Cardiac muscle cell (in vitro differentiated cells and primary cell): ENCODE results near the gene OR4K17. TPM values are rescaled to one million over a fixed set of nuclear protein-coding genes. Genes with fewer than 3 reads are reported as not detected.
"Not testable (repeated sequence)": the region's sequence is repeated elsewhere in the genome, so short reads cannot be mapped to it uniquely, and the experiment has no call there.

Experiments used
- DNase-seq, 2 donors: peaks; one replicate each; pipeline versions ENCODE4 v3.0.0 to v3.0.0-alpha.2; 2010 to 2017; ENCODE audit warnings: low read depth in 1 of 2, low spot score in 1 of 2
- H3K27ac ChIP-seq: fragments of 200-600 bp; sonication (generic); 2 replicates; pipeline ENCODE4 v1.5.1; 2016
- H3K27me3 ChIP-seq: fragments of 200-600 bp; sonication (generic); 2 replicates; pipeline ENCODE4 v1.6.0; 2016; ENCODE audit warnings: control low read depth
- H3K36me3 ChIP-seq: fragments of 200-600 bp; sonication (generic); 2 replicates; pipeline ENCODE4 v1.5.1; 2016; ENCODE audit warnings: control low read depth
- H3K4me1 ChIP-seq: fragments of 200-600 bp; sonication (generic); 2 replicates; pipeline ENCODE4 v1.8.1; 2017; ENCODE audit warnings: low read depth, mild to moderate bottlenecking, mixed run types
- H3K4me3 ChIP-seq: fragments of 200-600 bp; sonication (generic); 2 replicates; pipeline ENCODE4 v1.5.1; 2016; ENCODE audit warnings: mild to moderate bottlenecking
- H3K9me3 ChIP-seq: fragments of 200-600 bp; sonication (generic); 2 replicates; pipeline ENCODE4 v1.5.1; 2017; ENCODE audit warnings: low read depth, mild to moderate bottlenecking, control low read depth
- polyA plus RNA-seq: library from polyadenylated mRNA; unstranded; fragments of >200 nt; fragmentation: Nextera tagmentation; extraction: Ambion mirVana; gene quantifications from 2 replicates; pipeline ENCODE4 v1.2.1, GENCODE V29; 2016
- total RNA-seq: library from RNA; depleted of rRNA; stranded (reverse); fragments of >200 nt; gene quantifications from 2 replicates; pipeline ENCODE4 v1.2.3, GENCODE V29; 2016
- TF ChIP-seq, protein P1 (sequence below): IDR thresholded peaks from 2 replicates; pipeline ENCODE4 v1.5.1; 2012; ENCODE audit warnings: low read depth, mild to moderate bottlenecking, low read length

The OR4K17 gene, protein sequence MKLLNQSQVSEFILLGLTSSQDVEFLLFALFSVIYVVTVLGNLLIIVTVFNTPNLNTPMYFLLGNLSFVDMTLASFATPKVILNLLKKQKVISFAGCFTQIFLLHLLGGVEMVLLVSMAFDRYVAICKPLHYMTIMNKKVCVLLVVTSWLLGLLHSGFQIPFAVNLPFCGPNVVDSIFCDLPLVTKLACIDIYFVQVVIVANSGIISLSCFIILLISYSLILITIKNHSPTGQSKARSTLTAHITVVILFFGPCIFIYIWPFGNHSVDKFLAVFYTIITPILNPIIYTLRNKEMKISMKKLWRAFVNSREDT
- total RNA-seq (not detected in 2 replicates), polyA plus RNA-seq (not detected in 2 replicates)

DNA sequence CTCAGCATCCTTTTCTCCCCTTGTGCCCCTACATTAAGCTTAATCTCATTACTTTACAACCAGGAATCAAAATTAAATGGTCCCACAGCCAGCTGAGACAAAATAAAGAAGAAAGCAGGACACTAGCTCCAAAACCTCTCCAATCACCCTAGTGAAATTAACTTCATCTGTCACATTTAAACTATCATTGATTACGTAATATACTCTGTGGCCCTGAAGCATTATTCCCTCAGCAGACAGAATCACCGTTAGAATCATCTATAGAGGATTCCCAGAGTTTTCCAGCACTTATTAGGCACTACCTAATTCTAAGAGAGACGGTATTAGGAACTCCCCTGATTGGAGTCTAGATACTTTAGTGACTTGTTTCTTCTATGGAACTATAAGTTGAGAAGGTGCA is at the start of gene OR4K17:
OR4K17 (plus strand) TSS at position 302 of the 400 bp plus-strand sequence. CDS start 6,761 bp downstream, outside the sequence.
- Histone ChIP-seq H3K36me3 (no peaks in the 10 kb centered on the region), H3K27ac (no peak within 1 kb of the TSS), H3K9me3 (no peaks in the 10 kb centered on the region), H3K27me3 (no peaks in the 10 kb centered on the region), H3K4me3 (no peak within 1 kb of the TSS), H3K4me1 (no peaks in the 10 kb centered on the region)
- TF ChIP-seq, protein P1, sequence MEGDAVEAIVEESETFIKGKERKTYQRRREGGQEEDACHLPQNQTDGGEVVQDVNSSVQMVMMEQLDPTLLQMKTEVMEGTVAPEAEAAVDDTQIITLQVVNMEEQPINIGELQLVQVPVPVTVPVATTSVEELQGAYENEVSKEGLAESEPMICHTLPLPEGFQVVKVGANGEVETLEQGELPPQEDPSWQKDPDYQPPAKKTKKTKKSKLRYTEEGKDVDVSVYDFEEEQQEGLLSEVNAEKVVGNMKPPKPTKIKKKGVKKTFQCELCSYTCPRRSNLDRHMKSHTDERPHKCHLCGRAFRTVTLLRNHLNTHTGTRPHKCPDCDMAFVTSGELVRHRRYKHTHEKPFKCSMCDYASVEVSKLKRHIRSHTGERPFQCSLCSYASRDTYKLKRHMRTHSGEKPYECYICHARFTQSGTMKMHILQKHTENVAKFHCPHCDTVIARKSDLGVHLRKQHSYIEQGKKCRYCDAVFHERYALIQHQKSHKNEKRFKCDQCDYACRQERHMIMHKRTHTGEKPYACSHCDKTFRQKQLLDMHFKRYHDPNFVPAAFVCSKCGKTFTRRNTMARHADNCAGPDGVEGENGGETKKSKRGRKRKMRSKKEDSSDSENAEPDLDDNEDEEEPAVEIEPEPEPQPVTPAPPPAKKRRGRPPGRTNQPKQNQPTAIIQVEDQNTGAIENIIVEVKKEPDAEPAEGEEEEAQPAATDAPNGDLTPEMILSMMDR = no peak
- no peak for DNase-seq

DNA sequence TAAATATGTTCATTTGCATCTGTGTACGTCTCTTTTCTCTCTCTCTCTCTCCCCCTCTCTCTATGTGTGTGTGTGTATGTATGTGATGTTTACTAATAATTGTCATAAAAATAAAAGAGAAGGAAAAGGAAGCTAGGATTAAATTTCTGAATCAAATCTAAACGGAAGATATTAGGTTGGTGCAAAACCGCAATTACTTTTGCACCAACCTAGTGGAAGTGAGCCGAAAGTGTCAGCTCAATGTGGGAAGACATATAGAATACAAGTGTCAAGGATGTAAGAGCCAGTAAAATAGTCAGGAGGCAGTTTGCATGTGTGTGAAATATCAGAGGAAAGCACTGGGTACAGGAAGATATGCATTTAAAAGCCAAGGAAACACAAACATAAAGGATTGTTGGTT is 18.5 kb upstream of the OR4K17 start:
- Histone ChIP-seq H3K4me1 (no peaks in the 10 kb centered on the region), H3K4me3 (no peak overlapping the region), H3K36me3 (no peaks in the 10 kb centered on the region), H3K9me3 (no peaks in the 10 kb centered on the region), H3K27me3 (no peaks in the 10 kb centered on the region), H3K27ac (no peak overlapping the region)
- TF ChIP-seq, protein P1 = no peak
- DNase-seq = no peak

DNA sequence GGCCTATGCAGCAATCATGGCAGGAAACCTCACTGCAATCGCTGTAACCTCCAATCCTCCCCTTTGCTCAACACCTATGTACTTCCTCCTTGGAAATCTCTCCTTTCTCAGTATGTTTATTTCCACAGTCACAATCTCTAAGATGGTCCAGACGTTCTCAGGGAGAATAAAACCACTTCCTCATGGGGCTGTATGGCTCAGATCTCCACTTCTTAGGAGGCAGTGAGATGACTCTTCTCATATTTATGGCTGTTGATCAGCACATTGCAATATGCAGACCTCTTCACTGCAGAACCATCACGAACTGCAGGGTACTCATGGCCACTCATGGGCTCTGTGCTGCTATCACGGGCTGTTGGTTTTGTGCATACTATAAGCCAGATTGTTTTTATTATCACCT is 17.1 kb upstream of the OR4K17 start:
- Histone ChIP-seq H3K4me3 (no peak overlapping the region), H3K27ac (no peak overlapping the region), H3K9me3 (no peaks in the 10 kb centered on the region), H3K4me1 (no peaks in the 10 kb centered on the region), H3K36me3 (no peaks in the 10 kb centered on the region), H3K27me3 (no peaks in the 10 kb centered on the region)
- no peak for DNase-seq
- TF ChIP-seq, protein P1 = no peak

DNA sequence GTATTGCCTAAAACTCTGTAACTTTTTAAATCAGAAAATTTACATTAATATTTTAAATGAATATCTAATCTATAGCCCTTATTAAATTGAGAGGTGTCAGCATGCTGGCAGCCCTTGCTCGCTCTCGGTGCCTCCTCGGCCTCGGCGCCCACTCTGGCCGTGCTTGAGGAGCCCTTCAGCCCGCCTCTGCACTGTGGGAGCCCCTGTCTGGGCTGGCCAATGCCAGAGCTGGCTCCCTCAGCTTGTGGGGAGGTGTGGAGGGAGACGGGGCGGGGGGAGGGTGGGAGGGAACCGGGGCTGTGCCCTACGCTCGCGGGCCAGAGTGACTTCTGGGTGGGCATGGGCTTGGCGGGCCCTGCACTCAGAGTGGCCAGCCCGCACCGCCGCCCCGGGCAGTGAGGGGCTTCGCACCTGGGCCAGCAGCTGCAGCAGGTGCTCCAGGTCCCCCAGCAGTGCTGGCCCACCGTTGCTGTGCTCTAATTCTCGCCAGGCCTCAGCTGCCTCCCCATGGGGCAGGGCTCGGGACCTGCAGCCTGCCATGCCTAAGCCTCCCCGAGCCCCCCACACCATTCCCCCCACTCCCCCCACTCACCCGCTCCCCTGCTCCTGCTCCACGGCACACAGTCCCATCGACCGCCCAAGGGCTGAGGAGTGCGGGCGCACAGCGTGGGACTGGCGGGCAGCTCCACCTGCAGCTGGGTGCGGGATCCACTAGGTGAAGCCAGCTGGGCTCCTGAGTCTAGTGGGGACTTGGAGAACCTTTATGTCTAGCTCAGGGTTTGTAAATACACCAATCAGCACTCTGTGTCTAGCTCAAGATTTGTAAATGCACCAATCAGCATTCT is 11.4 kb upstream of the OR4K17 start:
- H3K4me3 ChIP-seq, H3K9me3 ChIP-seq, H3K4me1 ChIP-seq, DNase-seq, H3K27ac ChIP-seq, H3K36me3 ChIP-seq, H3K27me3 ChIP-seq: not testable (repeated sequence)

DNA sequence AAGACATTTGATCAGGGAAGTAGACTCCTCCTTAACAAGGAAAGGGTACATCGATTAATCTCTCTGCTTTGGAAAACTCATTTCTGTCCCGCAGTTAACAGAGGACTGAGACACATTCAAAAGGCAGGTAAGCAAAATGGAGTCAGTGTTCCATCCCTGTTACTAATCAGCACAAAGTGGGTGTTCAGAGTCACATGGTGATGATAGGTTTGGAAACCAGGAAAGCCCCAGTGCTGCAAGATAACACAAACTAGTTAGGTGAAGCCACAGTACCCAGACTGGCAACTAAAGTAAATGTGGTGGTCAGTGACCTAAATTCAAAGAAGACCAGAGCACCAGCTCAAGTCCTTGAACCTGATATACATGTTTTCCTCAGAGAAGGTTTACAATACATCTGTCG is 1.8 kb downstream of the OR4K17 start:
- no peak overlapping the region for H3K4me3 ChIP-seq
- H3K36me3 ChIP-seq = no peaks in the 10 kb centered on the region
- H3K9me3 ChIP-seq = no peaks in the 10 kb centered on the region
- H3K27me3 ChIP-seq = no peaks in the 10 kb centered on the region
- no peaks in the 10 kb centered on the region for H3K4me1 ChIP-seq
- H3K27ac ChIP-seq = no peak overlapping the region
- no peak for DNase-seq
- TF ChIP-seq, protein P1 = no peak

DNA sequence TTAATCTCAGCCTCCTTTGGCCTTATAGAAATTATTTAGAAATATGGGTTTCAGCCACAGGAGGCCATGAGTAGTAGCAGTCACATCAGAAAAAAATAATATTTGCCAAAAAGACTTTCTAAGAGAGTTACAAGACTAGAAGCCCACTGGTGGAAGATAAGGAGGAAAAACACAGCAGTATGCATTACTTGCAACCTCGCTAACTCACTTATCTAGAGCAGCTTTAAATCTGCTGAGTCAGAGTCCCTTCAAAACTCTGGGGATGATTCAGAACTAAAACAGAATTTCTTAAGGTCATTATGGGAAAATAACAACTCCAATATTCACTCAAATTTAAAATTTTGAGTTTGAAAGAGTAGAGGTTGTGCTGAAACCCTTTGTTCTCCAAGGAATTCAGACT is 6.2 kb downstream of the OR4K17 start:
- H3K27me3 ChIP-seq = no peaks in the 10 kb centered on the region
- H3K27ac ChIP-seq = no peak overlapping the region
- no peaks in the 10 kb centered on the region for H3K9me3 ChIP-seq
- no peaks in the 10 kb centered on the region for H3K36me3 ChIP-seq
- no peaks in the 10 kb centered on the region for H3K4me1 ChIP-seq
- no peak overlapping the region for H3K4me3 ChIP-seq
- no peak for DNase-seq
- TF ChIP-seq, protein P1 = no peak
